Keratinocyte (primary cell): ENCODE data around the gene UNC119B. TPM values are rescaled to one million over a fixed set of nuclear protein-coding genes. Genes with fewer than 3 reads are reported as not detected.

ENCODE experiments used
- DNase-seq: peaks from one replicate; pipeline ENCODE4 v3.0.0-alpha.2; 2011; ENCODE audit warnings: low read depth, missing footprints, low spot score
- FAIRE-seq: peaks from 2 replicates; lab custom pipeline; 2011; peaks lifted over from hg19 to GRCh38; lab: Jason Lieb, UNC
- H2AFZ ChIP-seq: 2 replicates; pipeline ENCODE4 v1.6.0; 2012; ENCODE audit warnings: low read length, control low read depth, inconsistent platforms; ENCODE audit not compliant: control insufficient read depth
- H3K27ac ChIP-seq: 2 replicates; pipeline ENCODE4 v1.5.1; 2011; ENCODE audit warnings: low read length; ENCODE audit not compliant: control insufficient read depth, insufficient read depth
- H3K27me3 ChIP-seq: 3 replicates; pipeline ENCODE4 v1.6.0; 2011; ENCODE audit warnings: low read length; ENCODE audit not compliant: control insufficient read depth, insufficient read depth; ENCODE audit errors: extremely low read depth
- H3K36me3 ChIP-seq, 2 experiments: 2 replicates in 1 of 2; 3 replicates in 1 of 2; pipeline ENCODE4 v1.5.1; 2011; ENCODE audit warnings: low read length in 2 of 2, mild to moderate bottlenecking in 1 of 2; ENCODE audit not compliant: control insufficient read depth in 2 of 2, insufficient read depth in 2 of 2; ENCODE audit errors: extremely low read depth in 1 of 2
- H3K4me1 ChIP-seq: 3 replicates; pipeline ENCODE4 v1.5.1; 2011; ENCODE audit warnings: low read length; ENCODE audit not compliant: control insufficient read depth, insufficient read depth; ENCODE audit errors: extremely low read depth
- H3K4me2 ChIP-seq: 3 replicates; pipeline ENCODE4 v1.6.0; 2011; ENCODE audit warnings: low read depth, low read length; ENCODE audit not compliant: control insufficient read depth, insufficient read depth; ENCODE audit errors: extremely low read depth
- H3K4me3 ChIP-seq, 3 experiments: fragments of 200-600 bp in 1 of 3; sonication (generic) in 1 of 3; 2 replicates in 2 of 3; 3 replicates in 1 of 3; pipeline ENCODE4 v1.5.1; 2011 to 2016; ENCODE audit warnings: low read length in 3 of 3, mild to moderate bottlenecking in 3 of 3, control low read depth in 2 of 3, inconsistent platforms in 1 of 3, low read depth in 1 of 3, mixed read lengths in 1 of 3, mixed run types in 1 of 3, moderate library complexity in 1 of 3; ENCODE audit not compliant: control insufficient read depth in 2 of 3, insufficient read depth in 2 of 3; ENCODE audit errors: extremely low read depth in 1 of 3
- H3K79me2 ChIP-seq: 2 replicates; pipeline ENCODE4 v1.6.0; 2012; ENCODE audit warnings: low read length; ENCODE audit not compliant: control insufficient read depth, insufficient read depth
- H3K9ac ChIP-seq: 3 replicates; pipeline ENCODE4 v1.6.0; 2011; ENCODE audit warnings: low read length; ENCODE audit not compliant: control insufficient read depth, insufficient read depth; ENCODE audit errors: extremely low read depth
- H3K9me1 ChIP-seq: 3 replicates; pipeline ENCODE4 v1.6.0; 2011; ENCODE audit warnings: low read length; ENCODE audit not compliant: control insufficient read depth, insufficient read depth; ENCODE audit errors: extremely low read depth
- H3K9me3 ChIP-seq: 2 replicates; pipeline ENCODE4 v1.5.1; 2012; ENCODE audit warnings: low read depth, low read length; ENCODE audit not compliant: control insufficient read depth
- H4K20me1 ChIP-seq: 3 replicates; pipeline ENCODE4 v1.6.0; 2011; ENCODE audit warnings: low read length; ENCODE audit not compliant: control insufficient read depth, insufficient read depth; ENCODE audit errors: extremely low read depth
- CTCF ChIP-seq, 3 experiments: IDR thresholded peaks in 1 of 3; conservative IDR thresholded peaks in 1 of 3; optimal IDR thresholded peaks in 1 of 3; 2 replicates in 2 of 3; 3 replicates in 1 of 3; pipeline versions ENCODE3 to v1.5.1; 2011; ENCODE audit warnings: low read length in 3 of 3, mild to moderate bottlenecking in 3 of 3, moderate library complexity in 2 of 3, control low read depth in 1 of 3, inconsistent platforms in 1 of 3; ENCODE audit not compliant: insufficient read depth in 2 of 3; ENCODE audit errors: extremely low read depth in 1 of 3
- EZH2 ChIP-seq: IDR thresholded peaks from one replicate; pipeline ENCODE4 v1.6.1; 2012; ENCODE audit warnings: inconsistent platforms, mild to moderate bottlenecking, low read length, moderate library complexity
- dilution Hi-C: fragments of 300-500 bp; cut with MboI; formaldehyde crosslinking; loops from one replicate; pipeline ENCODE4 v1.7.0; 2020; ENCODE audit warnings: low sequenced_read_pairs; ENCODE audit not compliant: extremely low pct_ligation_motif_present
- polyA minus RNA-seq, 3 experiments: library from RNA; depleted of rRNA, polyadenylated mRNA; stranded (reverse); fragments of >200 nt; gene quantifications; 1 replicate in 1 of 3; 2 replicates in 1 of 3; 3 replicates in 1 of 3; pipeline ENCODE4 v1.2.3, GENCODE V29; 2011
- polyA plus RNA-seq, 5 experiments: library from polyadenylated mRNA; depleted of rRNA in 3 of 5; stranded (reverse) in 3 of 5; stranded (forward) in 1 of 5; unstranded in 1 of 5; fragments of >200 nt; gene quantifications; 1 replicate in 1 of 5; 2 replicates in 3 of 5; 3 replicates in 1 of 5; pipeline versions ENCODE4 v1.2.1 to v1.2.3, GENCODE V29; 2011 to 2012; ENCODE audit warnings: missing spikeins in 2 of 5, low read depth in 1 of 5, low replicate concordance in 1 of 5

UNC119B gene
- polyA plus RNA-seq (22.0 to 22.8 TPM (median 22.1 TPM) in 3 replicates), polyA minus RNA-seq (13.0 to 23.7 TPM (median 21.0 TPM) in 3 replicates)
- polyA plus RNA-seq (2011; ENCODE audit: low read depth), result 6.2 TPM
- polyA plus RNA-seq (2011; cell fraction: cytosol; rRNA removed), result 20.2 and 26.4 TPM in 2 replicates
- 25.0 and 27.4 TPM in 2 replicates for polyA plus RNA-seq (2011; cell fraction: nucleus; rRNA removed)
- polyA plus RNA-seq (2012; ENCODE audit: low replicate concordance), result 15.8 and 16.9 TPM in 2 replicates
- 20.3 TPM for polyA minus RNA-seq (2011; cell fraction: cytosol; rRNA and poly(A)+ RNA removed)
- 11.0 and 16.7 TPM in 2 replicates for polyA minus RNA-seq (2011; cell fraction: nucleus; rRNA and poly(A)+ RNA removed)

- H3K9me1 ChIP-seq, result no peaks in the 10 kb centered on the region
- peaks cover 15% of the 10 kb centered on the region for H3K79me2 ChIP-seq
These were observed at the start of gene UNC119B for GRCh38 chr12:120710031-120710804. TSS of gene UNC119B (plus strand) at chr12:120710458. CDS start at chr12:120710475, 17 bp downstream.

GRCh38 chr12:120661432-120661831, 48.8 kb upstream of the UNC119B start:
- peaks cover 6% of the 10 kb centered on the region for H3K27me3 ChIP-seq
- no peaks in the 10 kb centered on the region for H3K9me1 ChIP-seq
- no peak for FAIRE-seq
- no peak for DNase-seq
- dilution Hi-C loops, result no loop called here
- H4K20me1 ChIP-seq, result no peaks in the 10 kb centered on the region
- H3K9me3 ChIP-seq, result no peaks in the 10 kb centered on the region
- no peaks in the 10 kb centered on the region for H3K36me3 ChIP-seq
- H3K4me1 ChIP-seq, result no peaks in the 10 kb centered on the region
- H3K27ac ChIP-seq, result no peak overlapping the region
- no peaks in the 10 kb centered on the region for H3K79me2 ChIP-seq
- H3K4me3 ChIP-seq, result no peak overlapping the region
- no peak overlapping the region for H3K4me2 ChIP-seq
- TF ChIP-seq CTCF (optimal IDR thresholded peaks at IDR 0.05 in 1 of 3, IDR thresholded peaks at IDR 0.05 in 1 of 3, conservative IDR thresholded peaks at IDR 0.05 in 1 of 3; ENCODE audit: extremely low read depth in 1 of 3, insufficient read depth in 2 of 3, low read length in 3 of 3) (no peak), EZH2 (no peak)
- no peak overlapping the region for H2AFZ ChIP-seq
- no peak overlapping the region for H3K9ac ChIP-seq

More at GRCh38 chr12:120710031-120710804, at the start of gene UNC119B:
- H3K27me3 ChIP-seq, result no peaks in the 10 kb centered on the region
- DNase-seq (no peak), FAIRE-seq (no peak)
- dilution Hi-C loops, result no loop called here
- H2AFZ ChIP-seq, result peak within 1 kb of the TSS; percentile 70
- peak within 1 kb of the TSS; percentile 70 for H3K27ac ChIP-seq
- H4K20me1 ChIP-seq, result no peaks in the 10 kb centered on the region
- H3K4me1 ChIP-seq, result peaks cover 13% of the 10 kb centered on the region
- H3K4me3 ChIP-seq, result peak within 1 kb of the TSS; percentile 78 to 86 (median 85)
- TF ChIP-seq EZH2 (no peak), CTCF (optimal IDR thresholded peaks at IDR 0.05 in 1 of 3, IDR thresholded peaks at IDR 0.05 in 1 of 3, conservative IDR thresholded peaks at IDR 0.05 in 1 of 3; ENCODE audit: extremely low read depth in 1 of 3, insufficient read depth in 2 of 3, low read length in 3 of 3) (no peak)
- no peaks in the 10 kb centered on the region for H3K9me3 ChIP-seq
- H3K9ac ChIP-seq, result peak within 1 kb of the TSS; percentile 90
- H3K36me3 ChIP-seq, result peaks cover 8 to 15% of the 10 kb centered on the region in 2 experiments
- peak within 1 kb of the TSS; percentile 92 for H3K4me2 ChIP-seq
